Fibroblast of the conjunctiva (primary cell): Measurements from ENCODE around the gene METTL14.

ENCODE experiments used
- DNase-seq: peaks from one replicate; pipeline ENCODE4 v3.0.0-alpha.2; 2010; ENCODE audit warnings: low read depth

METTL14 gene

DNA sequence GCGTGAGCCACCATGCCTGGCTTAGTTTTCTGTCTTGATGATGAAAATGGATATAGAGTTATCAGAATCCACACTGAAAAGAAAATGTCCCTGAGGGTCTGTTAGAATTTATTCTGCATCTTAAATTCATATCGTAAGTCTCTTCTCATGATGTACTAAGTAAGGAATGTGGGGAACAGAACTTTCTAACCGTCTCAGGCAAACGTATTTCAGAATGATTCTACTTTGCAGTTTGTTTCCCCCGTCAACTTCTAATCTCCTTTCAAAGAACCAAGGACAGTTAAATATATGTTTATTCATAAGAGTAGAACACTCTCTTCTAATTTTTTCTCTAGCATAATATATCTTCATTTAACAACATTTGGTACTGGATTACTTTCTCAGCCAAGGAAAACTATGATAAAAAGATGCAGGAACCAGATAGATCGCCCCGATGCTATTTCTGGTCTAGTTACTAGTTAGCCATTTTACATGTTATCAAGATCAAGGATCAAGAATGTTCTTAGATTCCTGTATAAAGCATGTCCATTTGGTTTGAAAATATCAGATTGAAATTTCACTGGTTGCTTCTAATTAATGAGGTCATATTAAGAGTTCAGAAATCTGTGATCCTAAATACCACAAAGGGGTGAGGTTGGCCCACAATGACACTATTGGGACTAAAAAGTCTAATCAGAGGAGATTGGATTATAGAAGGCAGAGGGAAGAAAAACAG is 49.5 kb downstream of the METTL14 start:
- DNase-seq, result no peak

DNA sequence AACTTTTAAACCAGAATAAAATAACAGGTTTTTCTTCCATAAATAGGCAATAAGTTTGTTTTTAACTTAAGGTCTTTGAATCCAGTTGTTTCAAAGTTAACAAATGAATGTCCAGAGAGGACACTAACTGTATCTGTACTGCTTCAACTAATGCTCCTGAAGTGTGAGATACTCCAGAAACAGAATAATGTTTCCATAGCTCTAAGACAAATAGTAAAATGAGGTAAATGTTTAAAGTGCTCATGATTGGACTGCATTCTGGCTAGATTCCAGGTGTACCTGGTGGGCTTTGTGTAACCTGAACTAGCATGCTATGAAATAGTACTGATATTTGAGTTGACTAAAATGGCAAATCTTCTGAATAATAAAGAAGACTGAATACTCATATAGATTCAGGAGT is 51.7 kb downstream of the METTL14 start:
- DNase-seq, result no peak

DNA sequence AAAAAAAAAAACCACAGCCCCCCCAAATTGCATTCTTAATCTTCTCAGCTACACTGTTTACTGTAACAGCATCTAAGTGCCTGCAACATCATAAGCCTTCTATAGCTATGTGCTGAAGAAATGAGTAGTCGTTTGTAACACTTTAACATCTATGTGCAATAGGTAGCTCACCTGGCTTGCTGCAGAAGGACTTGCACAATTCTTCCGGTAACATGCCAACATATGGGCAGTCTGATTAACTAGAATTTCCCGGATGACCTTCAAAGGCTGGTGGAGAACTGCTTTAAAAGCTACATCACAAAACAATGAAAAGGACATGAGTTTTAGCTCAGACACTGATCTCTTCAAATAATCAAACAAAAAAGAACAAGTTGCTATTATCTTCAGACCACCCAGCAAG is 52.9 kb downstream of the METTL14 start:
- DNase-seq, result no peak

DNA sequence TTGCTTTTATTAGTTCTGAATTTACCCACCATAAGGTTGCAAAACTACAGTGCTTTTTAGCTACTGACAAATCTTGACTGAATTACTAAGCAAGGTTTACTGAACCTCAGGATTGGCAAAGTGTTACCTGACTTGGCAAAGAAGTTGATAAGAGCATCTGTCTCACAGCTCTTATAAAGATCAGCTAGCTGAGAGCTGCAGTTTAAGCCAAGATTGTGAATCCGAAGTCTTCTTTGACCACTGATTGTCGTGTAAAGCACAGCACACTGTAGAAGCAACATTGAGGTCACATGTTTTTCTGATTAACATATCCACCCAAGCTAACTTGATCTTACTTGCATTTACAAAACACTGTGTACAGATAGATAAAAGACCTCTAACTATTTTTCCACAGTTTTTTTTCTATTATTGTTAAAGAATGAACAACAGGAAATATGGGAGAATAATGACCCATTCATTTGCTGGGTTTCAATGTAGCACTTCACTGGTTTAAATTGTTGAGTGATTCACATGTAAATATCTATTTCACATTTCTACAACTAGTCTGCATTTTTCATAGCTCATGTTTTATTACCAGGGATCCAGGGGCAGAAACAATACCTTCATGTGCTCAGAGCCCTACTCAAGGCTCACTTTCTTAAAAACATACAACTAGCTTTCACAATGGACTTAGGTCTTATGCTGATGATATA is 54.0 kb downstream of the METTL14 start:
- no peak for DNase-seq

DNA sequence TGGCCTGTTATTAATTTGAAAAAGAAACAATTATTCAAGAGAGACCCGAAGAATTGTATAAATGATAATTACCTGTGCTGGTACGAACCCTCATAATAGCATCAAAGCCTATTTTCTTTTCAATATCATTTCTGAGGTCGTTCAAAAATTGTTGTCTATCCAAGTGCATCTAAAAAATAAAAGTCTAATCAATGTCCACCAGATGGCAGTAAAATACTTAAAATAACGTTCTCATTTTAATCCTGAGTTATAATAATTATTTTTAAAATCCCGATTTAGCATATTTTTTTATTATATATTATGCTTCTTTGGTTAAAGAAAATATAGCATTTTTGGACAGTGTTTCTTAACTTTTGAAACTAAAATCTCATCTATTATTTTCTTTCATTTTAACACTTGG is 55.7 kb downstream of the METTL14 start:
- DNase-seq, result no peak

DNA sequence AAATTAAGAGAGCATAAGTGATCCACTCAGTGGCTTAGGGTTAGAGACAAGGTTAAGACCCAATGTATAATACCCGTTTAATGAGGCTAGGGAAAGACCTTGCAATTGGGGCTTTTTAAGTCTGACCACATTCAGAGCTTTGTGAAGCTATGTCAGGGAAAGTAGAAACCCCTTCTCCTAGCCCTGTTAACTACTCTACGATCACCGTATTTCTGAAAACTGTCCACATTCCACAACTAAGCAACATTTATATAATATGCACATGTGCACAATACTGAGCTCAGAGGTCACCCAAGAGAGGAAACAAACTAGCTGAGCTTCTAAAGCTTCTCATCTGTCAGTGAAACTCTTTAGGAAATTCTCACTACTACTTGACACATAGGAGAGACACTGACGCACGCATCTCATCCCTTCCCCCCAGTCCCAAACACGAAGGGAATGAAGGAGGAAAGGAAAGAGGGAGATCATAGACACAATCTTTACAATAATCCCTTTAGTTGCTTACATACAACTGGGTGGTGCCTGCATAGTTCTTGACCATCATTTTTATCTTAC is 56.2 kb downstream of the METTL14 start:
- no peak for DNase-seq

DNA sequence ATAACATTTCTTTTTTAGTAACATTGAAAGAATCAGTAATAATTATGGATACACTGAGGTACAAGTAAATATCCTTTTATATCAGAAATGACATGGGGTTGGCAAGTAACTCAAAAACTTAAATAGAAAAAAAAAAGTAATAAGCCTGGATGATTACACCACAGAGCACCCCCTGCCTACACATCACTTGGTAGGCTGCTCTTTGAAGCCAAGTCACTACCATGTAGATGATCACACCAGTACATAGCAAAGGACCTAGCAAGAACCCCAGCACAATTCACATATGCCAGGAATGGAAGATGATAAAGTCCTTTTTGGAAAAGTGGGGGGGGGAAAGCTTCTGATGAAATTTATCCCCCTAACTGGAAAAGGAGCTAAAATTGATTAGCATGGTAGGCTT is 56.9 kb downstream of the METTL14 start:
- DNase-seq, result no peak

DNA sequence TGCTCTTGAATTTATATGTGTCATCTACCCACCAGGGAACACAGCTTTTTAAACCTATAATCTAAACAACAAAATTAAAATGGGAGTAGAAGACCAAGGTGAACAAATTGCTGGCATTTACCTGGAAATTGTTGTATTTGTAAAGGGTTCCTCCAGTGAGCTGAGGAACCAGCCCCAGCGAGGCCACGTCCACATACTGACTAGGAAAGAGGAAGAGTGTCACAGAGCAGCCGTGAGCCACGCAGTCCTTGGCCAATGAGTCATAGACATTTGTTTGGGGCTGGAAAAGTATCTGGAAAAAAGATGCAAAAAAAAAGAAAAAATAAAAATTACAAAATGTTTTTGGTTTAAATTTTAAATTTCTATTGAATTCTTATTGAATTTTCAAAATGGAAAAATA is 58.7 kb downstream of the METTL14 start:
- no peak for DNase-seq

DNA sequence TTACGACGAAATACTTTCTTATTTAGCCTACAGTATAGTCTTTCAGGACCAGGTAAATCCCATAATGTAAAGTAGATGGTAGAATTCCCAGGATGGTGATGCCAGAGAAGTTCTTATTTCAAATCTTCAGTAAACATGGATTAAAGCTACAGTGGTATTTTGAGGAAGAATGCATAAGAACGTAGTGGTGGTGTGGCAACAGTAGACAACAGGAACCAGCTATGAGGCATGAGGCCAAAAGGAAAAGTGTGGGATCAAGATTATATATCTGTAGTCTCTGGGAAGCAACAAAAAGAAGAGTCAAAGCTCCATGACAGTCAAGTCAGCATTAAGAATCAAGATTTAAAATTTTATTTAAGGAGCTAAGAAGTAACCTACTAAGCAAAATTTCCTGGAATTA is 60.2 kb downstream of the METTL14 start:
- no peak for DNase-seq

DNA sequence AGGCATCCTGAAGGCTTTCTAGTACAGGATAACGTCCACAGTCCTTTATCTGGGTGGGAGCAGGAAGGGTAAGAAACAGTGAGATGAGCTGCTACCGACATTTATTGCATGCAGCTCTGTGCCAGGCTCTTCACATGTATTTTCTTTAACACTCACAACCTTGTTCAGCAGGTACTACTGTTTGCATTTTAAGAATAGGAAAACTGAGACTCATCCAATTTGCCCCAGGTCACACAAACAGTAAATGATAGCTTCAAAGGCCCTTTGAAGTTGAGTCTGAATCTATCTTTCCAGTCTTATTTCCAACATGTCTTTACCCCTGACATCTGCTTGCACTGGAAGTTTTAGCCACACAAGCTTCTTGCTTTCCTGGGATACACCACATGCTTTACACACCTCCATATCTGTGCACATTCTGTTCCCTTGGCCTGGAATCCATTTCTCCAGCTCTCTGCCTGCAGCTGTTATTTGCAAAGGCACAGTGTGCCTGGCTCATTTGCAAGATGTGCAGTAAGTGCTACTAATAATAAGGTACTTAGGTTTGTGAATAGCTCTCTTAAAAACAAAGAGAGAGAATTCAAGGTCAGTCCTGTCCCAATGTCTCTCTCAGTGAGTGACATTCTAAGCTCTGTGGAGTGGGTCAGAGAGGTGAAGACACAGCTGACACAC is 61.2 kb downstream of the METTL14 start:
- no peak for DNase-seq

DNA sequence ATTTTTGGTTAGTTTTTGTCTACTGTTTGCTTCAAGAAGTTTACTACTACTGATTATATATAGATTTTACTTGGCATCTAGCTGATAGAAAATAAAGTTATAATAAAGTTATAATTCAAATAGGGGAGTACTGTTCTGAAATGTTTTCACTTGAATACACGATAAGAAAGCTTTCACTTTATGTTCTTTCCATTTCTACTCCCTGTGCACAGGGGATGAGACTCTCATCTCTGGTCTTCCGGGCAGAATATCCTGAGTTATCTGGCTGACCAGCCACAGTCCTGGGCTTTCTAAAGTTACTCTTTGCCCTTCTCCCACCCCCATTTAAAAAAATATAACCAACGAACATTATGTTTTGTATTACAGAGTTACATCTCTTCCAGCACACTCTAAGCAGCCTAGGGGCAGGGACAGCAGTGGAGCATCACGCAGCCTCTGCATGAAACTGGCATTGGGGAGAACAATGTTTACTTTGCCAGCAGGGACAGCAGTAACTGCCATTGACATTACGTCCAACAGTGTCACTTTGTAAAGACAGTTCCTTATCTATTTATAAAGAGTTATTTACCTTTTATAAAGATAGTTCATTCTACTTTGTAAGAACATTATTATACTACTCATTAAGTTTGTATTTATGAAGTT is 64.3 kb downstream of the METTL14 start:
- DNase-seq, result no peak

DNA sequence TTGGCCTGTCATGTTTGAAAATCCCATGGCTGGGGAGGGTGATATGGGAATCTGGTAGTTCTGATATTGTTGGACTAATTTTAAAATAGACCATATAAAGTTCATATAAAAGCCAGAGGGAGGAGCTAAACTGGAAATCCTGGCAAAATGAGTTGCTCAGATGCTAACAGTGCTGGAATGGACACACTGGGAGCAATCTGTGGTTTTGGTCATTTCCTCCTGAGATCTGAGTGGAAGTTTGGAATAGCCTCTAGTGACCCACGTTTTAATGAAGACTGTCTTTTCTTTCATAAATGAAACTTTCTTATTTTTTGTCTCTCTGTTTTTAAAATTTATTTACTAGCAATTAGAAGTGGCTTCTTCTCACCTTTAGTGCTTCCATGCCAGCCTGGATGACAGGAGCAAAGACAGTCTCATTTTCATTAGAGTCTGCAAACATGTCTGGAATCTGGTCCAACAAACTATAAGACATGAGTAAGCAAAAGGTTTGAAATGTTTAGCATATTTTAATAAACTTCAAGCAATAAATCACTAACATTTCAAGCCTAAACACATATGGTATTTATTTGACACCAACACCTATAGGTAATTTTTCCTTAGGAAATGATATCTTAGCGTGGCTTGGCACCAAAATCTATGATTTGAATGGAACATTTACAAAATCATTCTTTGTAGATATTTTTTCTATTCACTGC is 66.6 kb downstream of the METTL14 start:
- no peak for DNase-seq

DNA sequence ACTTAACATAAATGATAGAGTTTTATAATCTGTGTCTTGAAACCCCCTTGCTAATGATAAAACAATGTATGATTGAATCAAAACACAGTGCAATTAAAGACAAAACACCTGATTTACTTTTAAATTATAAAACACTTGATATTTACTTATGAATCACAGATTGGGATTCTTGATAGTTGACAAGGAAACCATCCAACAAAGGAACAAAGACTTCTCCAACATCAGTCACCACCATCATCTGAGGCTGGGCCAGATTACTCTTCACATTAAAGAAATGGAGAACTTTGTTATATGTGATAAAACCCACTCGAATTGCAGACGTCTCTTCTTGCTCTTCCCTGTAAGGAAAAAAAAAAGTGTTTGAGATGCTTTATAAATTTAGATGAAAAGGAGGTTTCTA is 67.4 kb downstream of the METTL14 start:
- DNase-seq, result no peak

DNA sequence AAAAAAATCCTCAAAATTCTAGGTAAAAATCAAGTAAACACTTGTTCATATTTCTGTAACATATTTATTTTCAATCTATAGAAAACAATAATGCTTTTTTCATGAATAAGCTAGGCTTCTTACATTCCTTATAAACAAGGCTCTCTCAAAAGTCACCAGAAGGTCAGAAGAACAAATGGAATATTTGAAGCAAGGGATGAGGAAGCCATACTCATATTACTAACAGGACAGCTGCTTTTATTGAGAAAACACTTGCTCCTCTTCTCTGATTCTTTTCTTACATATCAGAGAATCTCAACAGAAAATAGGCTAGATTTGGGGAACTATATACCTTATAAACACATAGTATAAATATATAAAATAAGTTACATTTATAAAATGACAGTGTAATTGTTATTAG is 67.9 kb downstream of the METTL14 start:
- no peak for DNase-seq

DNA sequence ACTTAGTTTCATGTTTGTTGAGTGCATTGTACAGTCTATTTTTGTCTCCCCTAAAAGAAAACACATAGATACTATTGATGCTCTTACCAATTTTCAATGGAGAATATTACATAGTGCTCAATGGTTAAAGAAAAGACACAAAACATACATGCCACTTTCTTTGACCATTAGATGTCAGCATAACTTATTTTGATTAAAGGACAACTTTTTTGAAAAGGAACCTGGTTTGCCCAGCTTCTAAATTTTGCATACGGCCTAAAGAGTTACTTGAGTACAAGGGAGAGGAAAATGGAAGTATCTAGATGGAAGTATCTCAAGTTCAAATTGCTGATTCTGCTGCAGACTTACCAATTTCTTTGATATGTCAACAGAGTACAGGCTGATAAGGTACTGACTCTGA is 68.5 kb downstream of the METTL14 start:
- no peak for DNase-seq

DNA sequence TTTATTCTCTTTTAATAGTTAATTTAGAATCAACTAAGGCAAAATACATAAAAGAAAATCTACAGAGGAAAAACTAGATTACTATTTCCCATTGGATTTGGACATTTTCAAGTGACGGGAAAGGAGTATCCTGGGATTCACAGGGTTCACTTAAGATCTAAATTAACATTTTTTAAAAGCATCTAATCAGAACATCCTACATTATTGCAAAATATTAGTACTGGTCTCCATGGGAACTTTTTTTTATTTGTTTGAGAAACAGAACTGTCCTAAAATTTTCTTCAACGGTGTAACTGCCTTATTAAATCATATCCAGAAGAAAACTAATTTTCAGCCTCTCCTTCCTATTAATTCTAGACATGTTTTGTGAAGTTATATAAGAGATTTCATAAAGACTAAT is 69.7 kb downstream of the METTL14 start:
- no peak for DNase-seq

DNA sequence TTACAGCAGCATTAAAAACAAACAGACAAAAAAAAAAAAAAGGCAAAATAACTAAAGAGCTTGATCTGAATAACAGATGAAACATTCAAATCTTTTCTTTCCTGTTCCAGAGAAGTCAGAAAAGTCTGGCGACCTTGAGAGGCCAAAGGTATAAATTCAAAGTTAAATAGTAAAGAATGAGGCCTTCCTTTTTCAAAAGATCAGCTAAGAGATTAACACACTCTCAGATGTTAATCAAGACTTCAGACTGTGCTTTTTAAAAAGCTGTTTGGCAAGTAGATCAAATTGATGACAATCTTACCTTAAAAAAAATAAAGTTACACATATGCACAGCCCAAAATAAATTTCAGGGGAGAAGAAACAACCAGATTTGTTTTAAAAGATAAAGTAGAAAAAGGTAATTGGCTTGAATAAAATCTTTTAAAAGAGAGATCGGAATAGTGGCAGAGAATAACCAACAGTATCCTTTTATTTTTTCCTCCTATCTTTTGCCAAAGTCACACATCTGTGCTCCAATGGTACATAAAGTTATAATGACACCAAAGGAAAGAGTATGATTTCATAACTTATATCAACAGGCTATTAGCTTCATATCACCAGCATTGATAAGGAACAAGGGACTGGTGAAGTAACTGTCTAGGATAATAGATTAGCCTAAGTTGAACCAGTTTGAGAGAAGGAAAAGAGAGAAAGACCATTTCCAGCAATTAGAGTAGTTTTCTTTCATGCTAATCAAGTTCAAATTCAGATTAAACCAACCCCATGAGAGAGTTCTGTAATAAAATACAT is 70.4 kb downstream of the METTL14 start:
- no peak for DNase-seq

DNA sequence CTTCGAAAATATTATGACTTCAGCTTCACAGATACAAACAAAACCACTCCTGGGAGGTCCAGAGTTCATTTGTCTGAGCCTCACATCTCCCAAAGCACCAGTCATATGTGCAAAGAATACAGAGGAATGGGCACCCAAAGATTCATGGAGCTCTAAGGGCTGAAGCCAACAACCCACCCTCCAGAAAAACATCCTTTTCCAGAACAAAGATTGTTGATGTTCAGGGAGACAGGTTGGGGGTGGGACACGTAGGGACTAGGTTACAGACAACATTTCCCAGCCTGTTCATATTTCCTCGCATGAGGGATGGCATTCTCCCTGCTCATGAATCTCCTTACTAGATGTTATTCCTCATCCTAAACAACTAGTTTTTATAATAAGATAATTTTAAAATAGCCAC is 71.2 kb downstream of the METTL14 start:
- DNase-seq, result no peak

DNA sequence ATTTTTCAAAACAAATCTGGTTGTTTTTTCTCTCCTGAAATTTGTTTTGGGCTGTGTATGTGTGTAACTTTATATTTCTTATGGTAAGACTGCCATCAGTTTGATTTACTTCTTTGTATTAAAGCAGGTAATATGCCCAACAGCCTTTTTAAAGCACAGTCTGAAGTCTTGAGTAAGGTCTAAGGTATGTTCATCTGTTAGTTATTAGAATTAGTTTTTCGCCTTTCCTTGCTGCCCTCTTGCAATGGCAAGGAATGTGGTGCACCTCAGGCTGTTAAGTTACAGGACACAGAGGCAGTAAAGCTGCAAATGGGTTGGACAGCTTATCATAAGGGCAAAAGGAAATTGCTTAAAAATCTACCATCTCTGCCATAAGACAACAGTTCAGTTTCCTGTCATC is 71.8 kb downstream of the METTL14 start:
- DNase-seq, result no peak

DNA sequence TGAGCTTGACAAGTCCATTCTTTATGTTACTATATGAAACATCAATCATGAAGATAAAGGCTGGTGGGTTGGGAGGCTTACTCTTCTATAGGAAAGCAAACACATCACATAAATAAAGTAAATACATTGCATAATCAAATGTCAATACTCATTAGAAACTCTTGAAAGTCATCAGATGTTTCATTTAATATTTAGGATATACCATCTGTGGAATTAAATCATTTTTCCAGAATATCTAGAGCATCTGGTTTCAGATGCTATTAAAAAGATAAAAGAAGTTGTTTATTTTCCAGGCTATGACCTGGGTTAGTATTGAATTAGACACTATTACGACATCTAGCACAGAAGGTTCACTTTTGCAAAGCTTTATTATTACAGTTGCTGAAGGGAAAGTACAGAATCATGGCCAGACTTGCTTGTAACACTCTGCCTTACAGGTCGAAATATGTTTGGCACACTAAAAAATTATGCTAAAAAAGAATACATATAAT is 72.6 kb downstream of the METTL14 start:
- DNase-seq, result peak; percentile 44

DNA sequence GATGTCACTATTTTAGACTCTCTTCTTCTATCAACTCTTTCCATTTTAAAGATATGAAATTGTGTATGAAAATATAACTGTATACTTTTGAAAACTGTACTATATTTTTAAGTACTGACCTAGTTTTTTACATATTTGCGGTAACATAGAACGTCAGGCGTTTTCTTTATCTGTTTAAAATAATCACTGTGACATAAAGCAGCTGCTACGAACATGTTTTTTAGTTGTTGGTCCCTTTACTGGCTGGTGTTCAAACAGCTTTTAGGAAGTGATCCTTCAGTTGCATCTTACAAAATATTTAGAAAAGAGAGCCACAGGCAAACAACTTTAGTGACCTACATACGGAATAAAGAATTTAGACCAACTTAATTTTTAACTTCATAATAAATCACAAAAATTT is 73.1 kb downstream of the METTL14 start:
- no peak for DNase-seq
